GM20431 (cell line): ENCODE data around the gene RRH.

ENCODE experiments used
- in situ Hi-C: fragments of 300-500 bp; cut with MseI, MboI; formaldehyde crosslinking; loops from one replicate; pipeline ENCODE4 v1.15.0; 2020; ENCODE audit warnings: low sequenced_read_pairs; ENCODE audit not compliant: unreplicated experiment

Gene RRH

DNA sequence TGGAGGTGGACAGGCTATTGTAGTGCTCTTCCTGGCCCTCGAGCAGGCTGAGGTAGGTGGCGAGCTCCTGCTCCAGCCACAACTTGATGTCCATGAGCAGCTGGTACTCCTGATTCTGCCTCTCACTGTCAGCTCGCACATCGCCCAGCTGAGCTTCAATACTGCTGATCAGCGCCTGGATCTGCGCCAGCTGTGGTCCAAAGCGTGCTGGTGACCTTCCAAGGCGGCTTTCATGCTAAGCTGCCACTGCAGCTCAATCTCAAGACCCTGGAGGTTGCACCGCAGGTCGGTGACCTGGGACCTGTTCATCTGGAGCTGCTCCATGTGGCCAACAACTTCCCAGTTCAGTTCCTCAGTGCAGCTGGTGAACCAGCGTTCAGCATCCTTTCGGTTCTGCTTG lies 51.3 kb downstream of the RRH start:
- in situ Hi-C loops, result no loop called here

DNA sequence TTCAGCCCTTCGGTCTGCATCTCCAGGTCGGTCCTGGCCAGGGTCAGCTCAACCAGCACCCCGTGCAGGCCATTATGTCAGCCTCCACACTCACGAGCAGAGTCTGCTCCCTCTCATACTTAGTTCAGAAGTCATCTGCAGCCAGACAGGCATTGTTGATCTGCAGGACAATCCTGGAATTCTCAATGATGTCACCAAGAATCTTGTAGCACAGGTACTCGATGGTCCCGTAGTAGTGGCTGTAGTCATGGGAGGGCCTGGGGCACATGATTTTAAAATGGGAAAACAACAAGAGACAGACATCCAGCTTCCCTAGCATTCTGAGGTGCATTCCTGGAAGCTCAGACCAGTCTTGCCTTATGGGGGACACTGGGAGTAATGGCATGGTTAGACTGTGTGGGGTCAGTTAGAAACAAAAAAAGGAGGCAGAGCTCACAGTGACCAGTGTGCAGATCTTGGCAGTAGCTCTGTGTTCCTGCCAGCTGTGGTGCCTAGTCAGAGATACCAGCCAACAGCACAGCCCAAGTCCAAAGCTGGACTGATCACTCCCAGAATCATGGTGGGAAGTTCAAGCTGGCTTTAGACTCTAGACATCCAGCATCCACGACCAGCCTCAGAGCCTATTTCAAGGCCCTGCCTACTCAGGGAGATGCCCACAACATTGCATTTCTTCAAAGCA lies 52.0 kb downstream of the RRH start:
- in situ Hi-C loops, result no loop called here

DNA sequence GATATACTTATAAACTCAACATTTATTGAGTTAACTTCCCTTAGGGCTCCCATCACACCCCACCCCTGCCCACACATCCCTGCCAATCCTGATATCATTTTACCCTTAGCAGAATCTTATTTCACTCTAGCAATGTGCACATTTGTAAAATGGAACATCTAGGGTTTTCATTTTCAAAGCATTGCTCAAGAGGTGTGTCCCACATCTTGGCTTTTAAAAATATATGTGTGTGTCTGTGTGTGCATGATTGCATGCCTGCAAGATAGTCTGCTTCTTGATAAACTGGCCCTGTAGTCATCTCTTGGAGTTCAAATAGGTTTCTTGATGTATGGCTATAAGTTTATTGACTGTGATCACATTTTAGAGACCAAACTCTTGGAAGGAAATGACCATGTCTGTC lies 58.5 kb downstream of the RRH start:
- in situ Hi-C loops, result no loop called here

DNA sequence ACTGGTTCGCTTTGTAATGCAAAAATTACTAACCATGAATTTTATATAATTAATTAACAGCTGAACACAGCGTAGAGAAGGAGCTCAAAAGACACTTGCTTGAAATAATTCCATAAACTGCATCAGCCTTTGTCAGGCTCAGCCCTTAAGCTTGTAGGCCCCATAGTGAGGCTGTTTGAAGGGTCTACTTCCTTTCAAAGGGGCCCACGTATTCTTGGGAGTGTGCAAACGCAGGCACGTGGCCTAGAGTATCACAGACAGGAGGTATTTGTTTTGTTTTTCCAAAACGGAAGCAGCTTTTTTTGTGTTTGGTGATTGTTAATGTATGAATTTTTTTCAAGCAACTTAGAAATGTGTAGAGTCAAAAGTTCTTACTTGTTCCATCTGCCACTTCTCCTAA lies 59.3 kb downstream of the RRH start:
- in situ Hi-C loops, result no loop called here

DNA sequence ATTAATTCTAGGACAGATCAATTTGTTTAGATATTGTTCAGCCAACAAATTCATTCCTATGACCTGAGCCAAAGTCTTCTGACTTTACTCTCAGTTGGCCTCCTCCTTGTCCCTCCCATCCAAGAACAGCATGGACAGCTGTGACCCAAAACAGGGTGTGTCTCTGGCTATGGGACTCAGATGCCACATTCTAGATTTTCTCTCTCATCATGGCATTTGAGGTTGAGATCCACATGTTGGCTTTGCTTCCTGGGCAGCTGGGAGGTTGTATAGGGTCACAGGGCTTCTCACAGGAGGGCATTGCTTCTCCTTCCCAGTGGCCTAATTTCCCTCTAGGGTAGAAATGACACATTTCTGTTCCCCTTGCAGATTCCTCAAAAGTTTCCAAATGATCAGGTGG lies 62.3 kb downstream of the RRH start:
- in situ Hi-C loops, result no loop called here
